Activated naive CD4-positive, alpha-beta T cell treated with anti-CD3 and anti-CD28 coated beads, Interleukin-2, amount 10 ng/mL, durations not matched to agents 7 days and 5 days (primary cell): ENCODE results near the gene CLIC4.
"Not testable (repeated sequence)": the region's sequence is repeated elsewhere in the genome, so short reads cannot be mapped to it uniquely, and the experiment has no call there.

Source experiments
- CTCF ChIA-PET: fragments of 350-600 bp; sonication (Branson Sonifier 250); formaldehyde crosslinking; loops from one replicate; lab custom pipeline; 2021; ENCODE audit warnings: antibody characterized with exemption; lab: Charles Lee
- DNase-seq: peaks from one replicate; pipeline ENCODE4 v3.0.0-alpha.2; 2020
- H3K27ac Mint-ChIP-seq: one replicate; pipeline ENCODE4 v1.8.0; 2021; ENCODE audit warnings: mild to moderate bottlenecking, moderate library complexity, mixed read lengths
- H3K27me3 Mint-ChIP-seq: one replicate; pipeline ENCODE4 v1.8.0; 2021; ENCODE audit warnings: mild to moderate bottlenecking, mixed read lengths
- H3K36me3 Mint-ChIP-seq: one replicate; pipeline ENCODE4 v1.8.0; 2021; ENCODE audit warnings: mixed read lengths
- H3K4me1 Mint-ChIP-seq: one replicate; pipeline ENCODE4 v1.8.0; 2021; ENCODE audit warnings: mixed read lengths
- H3K4me3 Mint-ChIP-seq: one replicate; pipeline ENCODE4 v1.8.0; 2021; ENCODE audit warnings: mild to moderate bottlenecking, moderate library complexity, mixed read lengths
- H3K9me3 Mint-ChIP-seq: one replicate; pipeline ENCODE4 v1.8.0; 2021; ENCODE audit warnings: mixed read lengths

CLIC4 gene

DNA sequence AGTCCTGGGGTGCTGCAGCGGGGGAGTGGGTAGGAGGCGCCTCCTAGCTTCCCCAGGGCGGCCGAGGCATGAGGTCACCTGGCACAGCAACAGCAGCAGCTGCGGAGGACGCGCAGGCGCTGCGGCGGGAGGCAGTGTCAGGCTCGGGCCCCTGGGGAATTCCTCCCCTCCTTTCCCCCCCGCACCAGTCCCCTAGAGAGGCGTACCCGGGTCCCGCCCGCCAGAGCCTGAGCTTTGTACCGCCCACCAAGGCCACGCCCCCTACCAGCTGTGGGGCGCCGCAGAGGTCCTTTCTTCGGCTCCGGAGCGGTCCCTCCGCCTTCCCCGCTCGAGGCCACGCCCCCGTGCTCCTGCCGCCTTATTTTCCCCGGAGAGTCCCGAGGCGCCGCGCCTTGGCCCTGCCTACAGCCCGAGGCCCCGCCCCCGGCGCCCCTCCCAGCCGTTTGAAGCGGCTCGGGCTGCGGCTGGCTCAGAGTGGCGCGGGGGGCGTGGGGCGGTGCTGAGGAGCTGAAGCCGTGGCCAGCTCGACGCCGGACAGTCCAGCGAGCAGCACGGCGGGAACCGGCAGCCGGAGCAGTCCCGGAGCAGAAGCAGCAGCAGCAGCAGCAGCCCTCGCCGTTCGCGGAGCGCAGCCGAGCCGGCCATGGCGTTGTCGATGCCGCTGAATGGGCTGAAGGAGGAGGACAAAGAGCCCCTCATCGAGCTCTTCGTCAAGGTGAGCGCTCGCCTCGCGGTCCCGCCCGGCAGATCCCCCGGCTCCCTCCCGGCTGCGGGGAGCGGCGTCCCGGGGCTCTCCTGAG, at the start of gene CLIC4:
Gene CLIC4 (plus strand): TSS at position 537 of the 800 bp plus-strand sequence. CDS start 107 bp downstream, at position 644.
- H3K9me3 Mint-ChIP-seq, result no peaks in the 10 kb centered on the region
- H3K4me1 Mint-ChIP-seq, result peaks cover 35% of the 10 kb centered on the region
- H3K27me3 Mint-ChIP-seq, result peaks cover 61% of the 10 kb centered on the region
- peak within 1 kb of the TSS; percentile 80 for H3K4me3 Mint-ChIP-seq
- CTCF ChIA-PET, result interaction anchor here (1.2 to 2.0 kb wide), 4 partner anchors 22 to 85 kb away, joined by 3 to 13 read pairs (median 7); no protein-coding TSS in a partner anchor
- H3K27ac Mint-ChIP-seq, result peak within 1 kb of the TSS; percentile 72
- H3K36me3 Mint-ChIP-seq, result no peaks in the 10 kb centered on the region
- DNase-seq, result peak; percentile 100

DNA sequence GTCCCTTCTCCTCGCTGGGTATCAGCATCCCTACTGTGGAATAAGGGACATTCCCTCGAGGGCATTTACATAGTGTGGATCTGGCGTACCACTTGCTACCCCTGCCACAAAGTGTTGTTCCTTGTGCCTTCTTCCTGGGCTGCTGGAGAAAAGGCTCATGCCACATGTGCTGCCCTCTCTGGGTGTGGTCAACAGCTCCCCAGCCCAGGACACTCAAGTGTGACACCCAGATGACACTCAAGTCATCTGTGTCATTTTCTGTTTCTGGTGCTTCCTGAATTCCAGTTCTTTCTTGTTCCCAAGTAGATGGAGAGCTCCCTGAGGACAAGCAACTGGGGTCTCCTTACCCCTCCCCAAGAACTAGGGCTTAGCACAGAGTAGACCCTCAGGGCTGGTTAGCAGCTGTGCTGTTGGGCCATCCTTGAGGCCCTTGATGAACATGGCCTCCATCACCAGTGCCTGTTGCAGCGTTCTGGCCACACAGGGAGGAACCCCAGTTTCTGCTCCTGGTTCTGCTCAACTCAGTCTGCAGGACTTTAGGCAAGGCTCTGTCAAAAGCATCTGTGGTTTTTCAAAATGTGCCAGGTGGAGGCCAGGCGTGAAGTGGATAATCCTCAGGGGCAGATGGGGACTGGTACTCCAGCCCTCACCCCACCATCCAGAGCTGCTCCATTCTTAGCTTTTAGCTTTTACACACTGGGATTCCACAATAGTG, 49.0 kb upstream of the CLIC4 start:
- CTCF ChIA-PET, result interaction anchor here (0.9 to 1.2 kb wide), 2 partner anchors 31 to 136 kb away, joined by 3 to 4 read pairs; no protein-coding TSS in a partner anchor
- DNase-seq, result no peak

DNA sequence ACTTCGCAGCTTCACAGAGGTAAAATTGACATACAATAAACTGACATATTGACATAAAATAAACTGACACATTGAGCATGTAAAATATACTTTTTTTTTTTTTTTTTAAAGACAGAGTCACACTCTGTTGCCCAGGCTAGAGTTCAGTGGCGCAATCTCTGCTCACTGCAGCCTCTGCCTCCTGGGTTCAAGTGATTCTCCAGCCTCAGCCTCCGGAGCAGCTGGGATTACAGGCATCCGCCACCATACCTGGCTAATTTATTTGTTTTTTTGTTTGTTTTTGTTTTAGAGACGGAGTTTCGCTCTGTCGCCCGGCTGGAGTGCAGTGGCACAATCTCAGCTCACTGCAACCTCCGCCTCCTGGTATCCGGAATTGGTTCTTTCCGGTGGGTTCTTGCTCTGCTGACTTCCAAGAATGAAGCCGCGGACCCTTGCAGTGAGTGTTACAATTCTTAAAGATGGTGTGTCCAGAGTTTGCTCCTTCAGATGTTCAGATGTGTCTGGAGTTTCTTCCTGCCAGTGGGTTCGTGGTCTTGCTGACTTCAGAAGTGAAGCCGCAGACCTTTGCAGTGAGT, 48.4 kb upstream of the CLIC4 start:
- Mint-ChIP-seq H3K4me1 (peaks cover 16% of the 10 kb centered on the region), H3K36me3 (no peaks in the 10 kb centered on the region), H3K27ac (no peak overlapping the region), H3K9me3 (no peaks in the 10 kb centered on the region), H3K27me3 (peaks cover 58% of the 10 kb centered on the region), H3K4me3 (no peak overlapping the region)
- no peak for DNase-seq
- CTCF ChIA-PET, result interaction anchor here (0.8 to 2.2 kb wide), 6 partner anchors 8 to 138 kb away, joined by 3 to 12 read pairs (median 4); no protein-coding TSS in a partner anchor

More for the DNA sequence above, 49.0 kb upstream of the CLIC4 start:
- Mint-ChIP-seq H3K4me1 (peaks cover 16% of the 10 kb centered on the region), H3K27ac (no peak overlapping the region), H3K4me3 (no peak overlapping the region), H3K9me3 (no peaks in the 10 kb centered on the region), H3K27me3 (peaks cover 63% of the 10 kb centered on the region), H3K36me3 (no peaks in the 10 kb centered on the region)

DNA sequence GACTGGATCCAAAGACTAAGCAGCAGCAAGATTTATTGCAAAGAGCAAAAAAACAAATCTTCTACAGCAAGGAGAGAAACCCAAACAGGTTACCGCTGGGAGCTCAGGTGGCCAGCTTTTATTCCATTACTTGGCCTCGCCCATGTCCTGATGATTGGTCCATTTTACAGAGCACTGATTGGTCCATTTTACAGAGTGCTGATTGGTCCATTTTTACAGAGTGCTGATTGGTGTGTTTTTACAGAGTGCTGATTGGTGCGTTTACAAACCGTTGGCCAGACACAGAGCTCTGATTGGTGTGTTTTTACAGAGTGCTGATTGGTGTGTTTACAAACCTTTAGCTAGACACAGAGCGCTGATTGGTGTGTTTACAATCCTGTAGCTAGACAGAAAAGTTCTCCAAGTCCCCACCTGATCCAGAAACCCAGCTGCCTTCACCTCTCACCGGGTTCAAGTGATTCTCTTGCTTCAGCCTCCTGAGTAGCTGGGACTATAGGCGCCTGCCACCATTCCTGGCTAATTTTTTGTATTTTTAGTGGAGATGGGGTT, 47.7 kb upstream of the CLIC4 start:
- not testable (repeated sequence) for H3K27ac Mint-ChIP-seq, DNase-seq, H3K9me3 Mint-ChIP-seq, H3K4me3 Mint-ChIP-seq, H3K36me3 Mint-ChIP-seq
- peaks cover 58% of the 10 kb centered on the region for H3K27me3 Mint-ChIP-seq
- CTCF ChIA-PET, result interaction anchor here (0.8 to 2.2 kb wide), 5 partner anchors 9 to 137 kb away, joined by 3 to 12 read pairs (median 4); no protein-coding TSS in a partner anchor
- H3K4me1 Mint-ChIP-seq, result peaks cover 16% of the 10 kb centered on the region

DNA sequence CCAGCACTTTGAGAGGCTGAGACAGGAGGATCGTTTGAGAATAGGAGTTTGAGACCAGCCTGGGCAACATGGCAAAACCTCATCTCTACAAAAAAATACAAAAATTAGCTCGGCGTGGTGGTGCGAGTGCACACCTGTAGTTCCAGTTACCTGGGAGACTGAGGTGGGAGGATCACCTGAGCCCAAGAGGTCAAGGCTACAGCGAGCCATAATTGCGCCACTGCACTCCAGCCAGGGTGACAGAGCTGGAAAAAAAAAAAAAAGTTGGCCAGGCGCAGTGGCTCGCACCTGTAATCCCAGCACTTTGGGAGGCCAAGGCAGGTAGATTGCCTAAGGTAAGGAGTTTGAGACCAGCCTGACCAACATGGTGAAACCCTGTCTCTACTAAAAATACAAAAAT, 46.9 kb upstream of the CLIC4 start:
- not testable (repeated sequence) for H3K36me3 Mint-ChIP-seq, H3K27ac Mint-ChIP-seq, H3K4me3 Mint-ChIP-seq, H3K9me3 Mint-ChIP-seq, DNase-seq
- CTCF ChIA-PET, result interaction anchor here (2.2 kb wide), 1 partner anchor 133 kb away, joined by 12 read pairs; no protein-coding TSS in a partner anchor
- Mint-ChIP-seq H3K4me1 (peaks cover 16% of the 10 kb centered on the region), H3K27me3 (peaks cover 58% of the 10 kb centered on the region)

DNA sequence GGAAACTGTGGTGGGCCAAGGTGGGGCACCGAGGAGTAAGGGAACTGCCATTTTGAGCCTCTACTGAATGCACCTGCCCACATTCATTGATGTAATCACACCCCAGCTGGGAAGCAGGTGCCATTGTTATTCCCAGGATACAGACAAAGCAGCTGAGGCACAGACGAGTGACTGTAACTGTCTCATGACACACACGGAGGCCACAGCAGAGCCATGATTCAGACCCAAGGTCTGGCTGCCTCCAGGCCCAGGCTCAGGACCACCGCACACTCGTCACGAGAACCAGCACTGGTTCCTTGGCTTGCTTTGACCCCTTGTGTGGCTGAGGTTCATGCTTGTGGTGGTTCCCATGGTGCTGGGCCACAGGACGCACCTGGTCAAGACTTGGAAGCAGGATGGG, 45.6 kb upstream of the CLIC4 start:
- no peak overlapping the region for H3K27ac Mint-ChIP-seq
- DNase-seq, result no peak
- peaks cover 9% of the 10 kb centered on the region for H3K4me1 Mint-ChIP-seq
- H3K27me3 Mint-ChIP-seq, result peaks cover 53% of the 10 kb centered on the region
- H3K4me3 Mint-ChIP-seq, result no peak overlapping the region
- H3K9me3 Mint-ChIP-seq, result no peaks in the 10 kb centered on the region
- H3K36me3 Mint-ChIP-seq, result no peaks in the 10 kb centered on the region
- CTCF ChIA-PET, result no interaction called here

DNA sequence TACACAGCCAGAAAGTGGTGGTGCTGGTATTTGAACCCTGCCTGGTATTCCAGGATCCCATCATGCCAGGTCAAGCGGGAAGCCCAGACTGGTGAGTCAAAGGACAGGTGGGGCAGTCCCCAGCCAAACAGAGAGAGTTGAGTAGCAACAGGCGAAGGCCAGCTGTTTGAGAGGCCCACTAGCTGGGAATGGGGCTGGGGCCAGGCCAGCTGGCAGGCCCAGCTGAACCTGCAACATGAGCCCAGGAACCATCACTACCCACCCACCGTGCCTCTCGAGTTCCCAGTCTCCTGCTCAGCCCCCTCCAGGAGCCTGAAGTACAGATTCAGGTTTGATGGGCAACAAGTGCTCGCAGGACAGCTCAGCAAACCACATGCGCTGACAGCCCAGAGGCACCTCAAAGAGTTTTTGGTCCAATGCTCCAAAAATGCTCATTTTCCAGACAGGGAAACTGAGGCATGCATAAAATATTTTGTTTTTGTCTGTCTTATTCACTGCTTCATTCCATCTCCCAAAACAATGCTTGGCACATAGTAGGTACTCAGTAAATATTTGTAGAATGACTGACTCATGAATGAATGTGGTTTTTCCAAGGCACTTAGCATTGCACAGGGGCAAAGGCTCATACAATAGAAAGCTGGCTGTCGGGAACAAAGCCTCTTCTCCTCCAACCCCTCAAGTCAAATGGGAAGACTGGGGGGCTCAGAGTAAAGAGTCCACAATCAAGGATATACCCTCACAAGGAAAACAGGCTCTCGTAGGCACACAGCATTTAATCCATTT, 42.5 kb upstream of the CLIC4 start:
- H3K4me1 Mint-ChIP-seq, result peaks cover 18% of the 10 kb centered on the region
- no peak overlapping the region for H3K4me3 Mint-ChIP-seq
- no peaks in the 10 kb centered on the region for H3K36me3 Mint-ChIP-seq
- CTCF ChIA-PET, result no interaction called here
- H3K9me3 Mint-ChIP-seq, result no peaks in the 10 kb centered on the region
- DNase-seq, result no peak
- peaks cover 37% of the 10 kb centered on the region for H3K27me3 Mint-ChIP-seq
- no peak overlapping the region for H3K27ac Mint-ChIP-seq

DNA sequence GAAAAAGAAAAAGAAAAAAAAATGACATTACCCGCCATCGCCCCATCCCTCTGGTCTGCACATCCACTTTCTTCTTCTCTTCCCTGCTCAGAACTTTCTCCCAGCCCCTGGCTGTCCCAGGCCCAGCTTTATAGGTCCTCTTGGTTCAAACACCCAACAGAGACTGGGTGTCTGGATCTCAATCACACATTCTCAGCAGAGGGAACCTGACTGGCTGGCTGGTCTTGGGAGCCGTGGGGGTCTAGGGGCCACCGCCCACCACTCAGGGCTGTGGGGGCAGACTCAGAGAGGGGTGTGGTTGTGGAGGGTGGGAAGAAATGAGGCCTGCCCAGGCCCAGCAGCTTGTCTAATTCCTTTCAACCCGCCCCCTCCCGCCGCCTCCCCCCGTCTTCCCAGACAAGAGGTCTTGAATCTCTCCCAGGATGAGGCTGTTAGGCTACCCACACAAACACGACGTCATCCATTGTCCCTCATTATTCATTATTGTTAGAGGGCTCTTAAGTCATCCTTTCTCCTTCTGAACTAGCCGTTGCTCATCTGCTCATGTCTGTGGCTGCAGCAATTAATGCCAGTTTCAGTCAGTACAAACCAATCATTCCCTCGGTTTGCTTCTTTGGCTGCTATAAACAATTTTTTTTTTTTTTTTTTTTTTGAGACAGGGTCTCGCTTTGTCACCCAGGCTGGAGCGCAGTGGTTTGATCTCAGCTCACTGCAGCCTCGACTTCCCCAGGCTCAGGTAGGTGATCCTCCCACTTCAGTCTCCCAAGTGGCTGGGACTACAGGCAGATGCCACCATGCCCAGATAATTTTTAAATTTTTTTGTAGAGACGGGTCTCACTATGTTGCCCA, 40.6 kb upstream of the CLIC4 start:
- DNase-seq, result no peak
- CTCF ChIA-PET, result no interaction called here
- Mint-ChIP-seq H3K4me3 (no peak overlapping the region), H3K27me3 (peaks cover 25% of the 10 kb centered on the region), H3K9me3 (no peaks in the 10 kb centered on the region), H3K27ac (peak overlapping the region; percentile 75), H3K36me3 (no peaks in the 10 kb centered on the region), H3K4me1 (peaks cover 28% of the 10 kb centered on the region)

DNA sequence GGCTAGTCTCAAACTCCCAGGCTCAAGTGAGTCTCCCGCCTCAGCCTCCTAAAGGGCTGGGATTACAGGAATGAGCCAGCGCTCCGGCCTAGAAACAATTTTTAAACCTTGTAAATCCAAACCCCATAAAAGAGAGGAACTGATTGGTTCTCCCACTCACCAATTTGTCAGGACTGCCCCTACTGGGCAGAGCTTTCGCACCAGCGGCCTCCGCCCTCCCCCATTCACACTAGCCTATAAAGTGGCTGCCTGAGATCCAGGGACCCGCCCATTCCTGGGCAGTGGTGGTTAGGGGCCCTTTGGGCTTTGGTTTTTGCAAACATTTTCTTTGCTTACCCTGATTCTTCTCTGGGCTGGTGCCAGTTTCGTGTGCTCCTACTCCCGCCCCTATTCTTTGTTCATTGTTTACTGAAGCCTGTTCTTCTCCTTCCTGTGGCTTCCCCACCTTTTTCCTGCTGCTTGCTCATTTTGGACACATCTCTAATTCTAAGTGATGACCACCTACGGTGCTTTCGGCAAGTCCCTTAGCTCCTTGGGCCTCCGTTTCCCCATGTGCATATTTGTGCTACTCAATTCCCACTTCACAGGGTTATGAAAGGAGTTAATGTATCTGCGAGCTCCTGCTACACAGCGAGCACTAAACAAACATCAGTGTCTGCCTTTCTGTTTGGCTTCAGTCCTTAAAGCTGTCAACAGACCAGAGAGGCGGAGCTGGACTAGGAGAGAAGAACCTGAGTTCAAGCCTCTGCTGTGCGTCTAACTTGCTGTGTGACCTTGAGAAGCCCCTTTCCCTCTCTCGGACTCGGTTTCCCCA, 39.8 kb upstream of the CLIC4 start:
- H3K9me3 Mint-ChIP-seq, result no peaks in the 10 kb centered on the region
- H3K27ac Mint-ChIP-seq, result peak overlapping the region; percentile 75
- H3K4me3 Mint-ChIP-seq, result no peak overlapping the region
- no peaks in the 10 kb centered on the region for H3K36me3 Mint-ChIP-seq
- peaks cover 16% of the 10 kb centered on the region for H3K27me3 Mint-ChIP-seq
- CTCF ChIA-PET, result no interaction called here
- H3K4me1 Mint-ChIP-seq, result peaks cover 36% of the 10 kb centered on the region
- DNase-seq, result peak; percentile 62

DNA sequence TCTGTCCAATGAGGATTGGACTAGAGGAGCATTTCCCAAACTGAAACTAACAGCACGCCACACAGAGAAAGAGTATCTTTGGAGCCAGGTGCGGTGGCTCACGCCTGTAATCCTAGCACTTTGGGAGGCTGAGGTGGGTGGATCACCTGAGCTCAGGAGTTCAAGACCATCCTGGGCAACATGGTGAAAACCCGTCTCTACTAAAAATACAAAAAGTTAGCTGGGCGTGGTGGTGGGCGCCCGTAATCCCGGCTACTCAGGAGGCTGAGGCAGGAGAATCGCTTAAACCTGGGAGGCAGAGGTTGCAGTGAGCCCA, 39.2 kb upstream of the CLIC4 start:
- DNase-seq, CTCF ChIA-PET, H3K9me3 Mint-ChIP-seq, H3K36me3 Mint-ChIP-seq, H3K27ac Mint-ChIP-seq, H3K4me3 Mint-ChIP-seq: not testable (repeated sequence)
- H3K27me3 Mint-ChIP-seq, result peaks cover 11% of the 10 kb centered on the region
- H3K4me1 Mint-ChIP-seq, result peaks cover 36% of the 10 kb centered on the region

DNA sequence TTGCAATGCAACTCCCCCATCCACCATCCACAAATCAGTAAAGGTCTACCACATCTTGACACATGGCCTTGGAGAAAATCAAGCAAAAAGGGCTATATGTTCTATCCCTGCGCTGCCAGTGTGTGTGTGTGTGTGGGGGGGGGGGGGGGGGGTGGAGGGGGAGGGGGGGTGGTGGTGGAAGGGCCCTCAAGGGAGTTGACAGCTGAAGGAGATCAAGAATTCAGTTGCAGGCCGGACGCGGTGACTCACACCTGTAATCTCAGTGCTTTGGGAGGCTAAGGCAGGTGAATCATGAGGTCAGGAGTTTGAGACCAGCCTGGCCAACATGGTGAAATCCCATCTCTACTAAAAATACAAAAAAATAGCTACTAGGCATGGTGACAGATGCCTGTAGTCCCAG, 37.6 kb upstream of the CLIC4 start:
- Mint-ChIP-seq H3K9me3 (no peaks in the 10 kb centered on the region), H3K4me3 (no peak overlapping the region), H3K27ac (no peak overlapping the region), H3K4me1 (peaks cover 36% of the 10 kb centered on the region), H3K27me3 (peaks cover 11% of the 10 kb centered on the region), H3K36me3 (no peaks in the 10 kb centered on the region)
- CTCF ChIA-PET, result interaction anchor here (1.1 to 1.4 kb wide), 2 partner anchors 9 to 123 kb away, joined by 3 to 4 read pairs; no protein-coding TSS in a partner anchor
- no peak for DNase-seq

DNA sequence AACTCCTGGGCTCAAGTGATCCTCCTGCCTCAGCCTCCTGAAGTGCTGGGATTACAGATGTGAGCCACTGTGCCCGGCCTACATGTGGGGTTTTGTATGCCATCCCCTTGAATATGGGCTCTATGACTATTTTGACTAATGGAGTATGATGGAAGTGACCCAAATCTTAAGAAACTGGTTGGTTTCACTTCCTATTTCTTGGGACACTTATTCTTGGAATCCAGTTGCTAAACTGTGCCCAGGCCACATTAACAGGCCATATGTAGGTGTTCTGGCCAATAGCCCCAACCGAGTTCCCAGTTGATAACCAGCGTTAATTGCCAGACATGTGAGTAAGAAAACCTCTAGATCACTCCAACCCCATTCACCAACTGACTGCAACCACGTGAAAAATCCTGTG, 36.3 kb upstream of the CLIC4 start:
- no peaks in the 10 kb centered on the region for H3K9me3 Mint-ChIP-seq
- H3K27ac Mint-ChIP-seq, result no peak overlapping the region
- peaks cover 11% of the 10 kb centered on the region for H3K27me3 Mint-ChIP-seq
- no peak overlapping the region for H3K4me3 Mint-ChIP-seq
- peaks cover 36% of the 10 kb centered on the region for H3K4me1 Mint-ChIP-seq
- DNase-seq, result no peak
- CTCF ChIA-PET, result no interaction called here
- no peaks in the 10 kb centered on the region for H3K36me3 Mint-ChIP-seq
